Right lobe of liver (tissue), 6 donors: ENCODE results near the gene SAMD11. TPM values are rescaled to one million over a fixed set of nuclear protein-coding genes. Genes with fewer than 3 reads are reported as not detected.

ENCODE experiments used
- ATAC-seq, 4 donors: fragments of 200-7000 bp; cut with Tn5 transposase; one replicate each; pipeline ENCODE4 v1.9.1; 2020; ENCODE audit warnings: mild to moderate bottlenecking in 4 of 4, moderate library complexity in 4 of 4
- DNase-seq, 3 donors: peaks; one replicate each; pipeline ENCODE4 v3.0.0-alpha.2; 2020
- H3K27ac ChIP-seq, 3 donors: fragments of 200-600 bp; one replicate each; pipeline ENCODE4 v1.8.0; 2022
- H3K27me3 ChIP-seq, 2 donors: fragments of 200-600 bp; one replicate each; pipeline ENCODE4 v1.8.0; 2022
- H3K36me3 ChIP-seq, 4 donors: fragments of 200-600 bp; sonication (generic) in 1 of 4; one replicate each; pipeline versions ENCODE4 v1.5.1 to v1.8.0; 2017 to 2022; ENCODE audit warnings: control low read depth in 1 of 4
- H3K4me1 ChIP-seq, 4 donors: fragments of 200-600 bp; sonication (generic) in 1 of 4; one replicate each; pipeline versions ENCODE4 v1.5.1 to v1.8.0; 2017 to 2022; ENCODE audit warnings: control low read depth in 1 of 4
- H3K4me3 ChIP-seq, 3 donors: fragments of 200-600 bp; one replicate each; pipeline ENCODE4 v1.8.0; 2022
- H3K9me3 ChIP-seq, 4 donors: fragments of 200-600 bp; sonication (generic) in 1 of 4; one replicate each; pipeline versions ENCODE4 v1.5.1 to v1.8.0; 2017 to 2022; ENCODE audit warnings: control low read depth in 1 of 4
- CTCF ChIP-seq, 4 donors: fragments of 200-600 bp in 3 of 4; fragments of 450-650 bp in 1 of 4; IDR thresholded peaks; one replicate each; pipeline versions ENCODE4 v1.5.1 to v1.8.0; 2016 to 2022; ENCODE audit warnings: antibody characterized with exemption in 4 of 4, mild to moderate bottlenecking in 2 of 4
- POLR2A ChIP-seq: fragments of 450-650 bp; IDR thresholded peaks from one replicate; pipeline ENCODE4 v1.6.1; 2017; ENCODE audit warnings: antibody characterized with exemption, mild to moderate bottlenecking
- WGBS: methylation state at CpG from one replicate; pipeline ENCODE4 v1.1.6; 2018; ENCODE audit warnings: low coverage, low lambda C conversion rate; ENCODE audit not compliant: insufficient coverage; ENCODE audit errors: missing lambda C conversion rate; 5-methylcytosine and 5-hydroxymethylcytosine counted together
- intact Hi-C, 2 donors: fragments of 100-400 bp; cut with DNase I; formaldehyde crosslinking; loops; one replicate each; pipeline versions ENCODE4 v1.11.2 to v1.14.1; 2022
- small RNA-seq, 2 experiments: library from RNA; depleted of rRNA; stranded (forward); fragments of <200 nt; gene quantifications; one replicate each; pipeline ENCODE3, GENCODE V24; 2016
- total RNA-seq, 6 experiments: library from RNA; depleted of rRNA in 2 of 6; stranded (reverse); fragments of >200 nt in 2 of 6; fragmentation: NEBNext Ultra II Directional in 3 of 6; extraction: Animal tissue kit (Norgen Biotek cat#: 25700) in 3 of 6; gene quantifications; one replicate each; pipeline versions ENCODE4 v1.1.0 to v1.2.4, GENCODE V29; 2016 to 2023
- donor health status: DM: no; HTN: yes; CAD: no.
- donor health status: DM: no; HTN: no; CAD: no.
- donor health status: DM: no; HTN: no; CAD: no.
- donor health status: DM: no; HTN: yes; CAD: no.
- donor health status: DM: no; HTN: yes; CAD: no.

SAMD11 gene
- total RNA-seq, 6 experiments from 2014 or later = 2.1 to 4.3 (median 3.7) TPM

- intact Hi-C loops = no loop called here
- Histone ChIP-seq H3K36me3 (no peaks in the 10 kb centered on the region), H3K4me3 (no peak overlapping the region), H3K27me3 (peaks cover 6 to 12% of the 10 kb centered on the region in 2 donors), H3K9me3 (no peaks in the 10 kb centered on the region), H3K4me1 (peaks cover 0 to 4% (median 0%) of the 10 kb centered on the region in 4 donors), H3K27ac (no peak overlapping the region)
- TF ChIP-seq CTCF (IDR thresholded peaks at IDR 0.05) = no peak
- no peak for TF ChIP-seq POLR2A
- no peak for ATAC-seq
- no peak for DNase-seq
- WGBS = 76% methylated on average over 10 of the region's 15 CpGs
Observed at GRCh38 chr1:993379-993995, 69.8 kb downstream of the SAMD11 start.

Small RNA genes within 50 kb of the gene (small RNA-seq; reads per million reads assigned to genes)
- gene AL645608.4 = 0 reads per million in 2 experiments

Other genes starting within 250 kb of the SAMD11 start
- gene OR4F16, start 237.3 kb upstream of the SAMD11 start, total RNA-seq = under 1 TPM in 1 of 6 experiments, not detected in 5; 0.61 TPM
- gene NOC2L, start 35.3 kb downstream of the SAMD11 start, total RNA-seq = 10 to 100 TPM; 28.9 to 36.8 (median 30.2) TPM
- 1 to 10 TPM; 1.9 to 6.7 (median 4.3) TPM for gene KLHL17, start 36.7 kb downstream of the SAMD11 start, total RNA-seq
- gene PLEKHN1, start 42.6 kb downstream of the SAMD11 start, total RNA-seq = 1 to 10 TPM in 1 of 6 experiments, under 1 TPM in 4, not detected in 1; 0.11 to 2.4 (median 0.26) TPM
- gene PERM1, start 58.2 kb downstream of the SAMD11 start, total RNA-seq = under 1 TPM in 4 of 6 experiments, not detected in 2; 0.18 to 0.46 (median 0.28) TPM
- 10 to 100 TPM in 2 of 6 experiments, 1 to 10 TPM in 4; 1.6 to 21.5 (median 5.2) TPM for gene HES4, start 76.2 kb downstream of the SAMD11 start, total RNA-seq
- gene ISG15, start 89.6 kb downstream of the SAMD11 start, total RNA-seq = 10 to 100 TPM; 16.3 to 98.7 (median 26.4) TPM
- gene AGRN, start 96.2 kb downstream of the SAMD11 start, total RNA-seq = 10 to 100 TPM; 14.2 to 44.5 (median 35.2) TPM
- gene RNF223, start 150.4 kb downstream of the SAMD11 start, total RNA-seq = not detected
- 1 to 10 TPM; 4.0 to 7.7 (median 6.4) TPM for gene C1orf159, start 192.2 kb downstream of the SAMD11 start, total RNA-seq
- not detected for gene TTLL10, start 250.0 kb downstream of the SAMD11 start, total RNA-seq